Natural killer cell (primary cell): ENCODE data around the gene UBTD1. TPM values are rescaled to one million over a fixed set of nuclear protein-coding genes. Genes with fewer than 3 reads are reported as not detected.

ENCODE experiments used
- ATAC-seq, 3 donors: fragments of 150-1000 bp in 2 of 3; fragments of 200-7000 bp in 1 of 3; cut with Tn5 transposase; 1 replicate in 1 of 3; 2 replicates in 2 of 3; pipeline ENCODE4 v1.10.0; 2021; ENCODE audit warnings: mild to moderate bottlenecking in 2 of 3, moderate library complexity in 2 of 3
- DNase-seq, 2 donors: peaks; one replicate each; pipeline versions ENCODE4 v3.0.0 to v3.0.0-alpha.2; 2013 to 2021; ENCODE audit warnings: mixed read lengths in 1 of 2
- H3K27ac ChIP-seq: one replicate; pipeline ENCODE4 v1.5.1; 2013; ENCODE audit warnings: mild to moderate bottlenecking, low read length
- H3K27me3 ChIP-seq: one replicate; pipeline ENCODE4 v1.6.1; 2013; ENCODE audit warnings: low read length; ENCODE audit not compliant: control insufficient read depth, insufficient read depth
- H3K36me3 ChIP-seq: one replicate; pipeline ENCODE4 v1.6.1; 2013; ENCODE audit warnings: low read length; ENCODE audit not compliant: control insufficient read depth, insufficient read depth
- H3K4me1 ChIP-seq: one replicate; pipeline ENCODE4 v1.6.1; 2013; ENCODE audit warnings: low read length; ENCODE audit not compliant: control insufficient read depth, insufficient read depth
- H3K4me3 ChIP-seq: one replicate; pipeline ENCODE4 v1.5.1; 2013; ENCODE audit warnings: low read length
- H3K9me3 ChIP-seq: one replicate; pipeline ENCODE4 v1.6.1; 2013; ENCODE audit warnings: low read length; ENCODE audit not compliant: control insufficient read depth, insufficient read depth
- H3K27ac Mint-ChIP-seq, 2 donors: one replicate each; pipeline ENCODE4 v1.8.0; 2022; ENCODE audit warnings: mild to moderate bottlenecking in 2 of 2, mixed read lengths in 2 of 2, moderate library complexity in 1 of 2
- H3K27me3 Mint-ChIP-seq, 2 donors: one replicate each; pipeline ENCODE4 v1.8.0; 2022; ENCODE audit warnings: low read depth in 2 of 2, mixed read lengths in 2 of 2
- H3K36me3 Mint-ChIP-seq: one replicate; pipeline ENCODE4 v1.8.0; 2022; ENCODE audit warnings: mixed read lengths
- H3K4me1 Mint-ChIP-seq, 2 donors: one replicate each; pipeline ENCODE4 v1.8.0; 2022; ENCODE audit warnings: mixed read lengths in 2 of 2
- H3K4me3 Mint-ChIP-seq: one replicate; pipeline ENCODE4 v1.8.0; 2022; ENCODE audit warnings: mild to moderate bottlenecking, moderate library complexity, mixed read lengths
- H3K9me3 Mint-ChIP-seq, 2 donors: one replicate each; pipeline ENCODE4 v1.8.0; 2022; ENCODE audit warnings: mixed read lengths in 2 of 2
- CTCF ChIP-seq: fragments of 200-600 bp; IDR thresholded peaks from one replicate; pipeline ENCODE4 v1.8.0; 2022; ENCODE audit warnings: antibody characterized with exemption
- WGBS: methylation state at CpG from one replicate; pipeline ENCODE4 v1.1.7; 2013; ENCODE audit warnings: missing lambda C conversion rate; ENCODE audit not compliant: insufficient coverage; 5-methylcytosine and 5-hydroxymethylcytosine counted together
- intact Hi-C: fragments of 100-400 bp; cut with micrococcal nuclease; formaldehyde crosslinking; loops from one replicate; pipeline ENCODE4 v1.14.2; 2022
- total RNA-seq, 4 donors: library from RNA; stranded (reverse); fragments of 120-200 nt in 1 of 4; gene quantifications; one replicate each; pipeline versions ENCODE4 v1.2.3 to v1.2.4, GENCODE V29; 2013 to 2022

UBTD1 gene
- total RNA-seq, 3 donors from 2014 or later (not counting 1 experiment from before 2014, with no cell fraction given), result 0.70 to 1.1 (median 0.75) TPM

GRCh38 chr10:97540669-97541500 lies 42.2 kb downstream of the UBTD1 start:
- Histone ChIP-seq H3K27me3 (no peaks in the 10 kb centered on the region), H3K4me1 (peaks cover 8% of the 10 kb centered on the region), H3K9me3 (no peaks in the 10 kb centered on the region), H3K4me3 (no peak overlapping the region), H3K27ac (no peak overlapping the region), H3K36me3 (no peaks in the 10 kb centered on the region)
- Mint-ChIP-seq H3K4me3 (no peak overlapping the region), H3K4me1 (peaks cover 0 to 5% of the 10 kb centered on the region in 2 donors), H3K9me3 (no peaks in the 10 kb centered on the region), H3K36me3 (no peaks in the 10 kb centered on the region), H3K27ac (no peak overlapping the region), H3K27me3 (no peaks in the 10 kb centered on the region)
- ATAC-seq (no peak), DNase-seq (no peak)
- 92% methylated on average over 14 of the region's 14 CpGs for WGBS
- intact Hi-C loops, result no loop called here
- TF ChIP-seq CTCF, result no peak

- Histone ChIP-seq H3K36me3 (no peaks in the 10 kb centered on the region), H3K4me1 (peaks cover 8% of the 10 kb centered on the region), H3K9me3 (no peaks in the 10 kb centered on the region), H3K27ac (no peak overlapping the region), H3K4me3 (no peak overlapping the region), H3K27me3 (no peaks in the 10 kb centered on the region)
- H3K27me3 Mint-ChIP-seq, result peaks cover 0 to 4% of the 10 kb centered on the region in 2 donors
- H3K4me1 Mint-ChIP-seq, result peaks cover 0 to 5% of the 10 kb centered on the region in 2 donors
- no peak overlapping the region for H3K27ac Mint-ChIP-seq
- H3K4me3 Mint-ChIP-seq, result no peak overlapping the region
- H3K9me3 Mint-ChIP-seq, result no peaks in the 10 kb centered on the region
- no peak for TF ChIP-seq CTCF
- DNase-seq, result no peak
- intact Hi-C loops, result no loop called here
- WGBS, result 84% methylated on average over 9 of the region's 9 CpGs
- no peaks in the 10 kb centered on the region for H3K36me3 Mint-ChIP-seq
- ATAC-seq, result no peak
Observed at GRCh38 chr10:97542169-97543024, 43.7 kb downstream of the UBTD1 start.

DNA sequence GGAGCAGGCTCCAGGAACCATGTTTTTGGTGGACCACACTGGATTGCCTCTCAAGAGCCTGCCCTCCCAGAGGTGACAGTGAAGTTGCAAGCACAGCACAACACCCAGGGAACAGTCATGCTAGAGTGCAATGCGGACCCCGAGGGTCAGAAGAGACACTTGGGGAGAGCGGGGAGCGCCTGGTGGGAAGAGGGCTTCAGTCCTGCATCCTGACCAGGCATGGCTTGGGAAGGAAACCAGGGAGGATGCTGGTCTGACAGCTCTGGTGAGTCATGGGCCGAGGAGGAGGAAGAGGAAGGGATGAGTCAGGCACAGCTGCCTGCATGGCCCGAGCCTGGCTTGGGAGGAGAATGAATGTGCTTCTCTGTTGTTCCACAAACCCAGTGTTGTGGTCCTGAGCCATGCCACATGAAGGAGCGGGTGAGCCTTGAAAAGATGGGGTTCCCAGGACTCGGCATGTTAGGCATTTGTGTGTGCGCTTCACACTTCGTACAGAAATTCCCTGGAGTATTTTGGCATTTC lies 44.4 kb downstream of the UBTD1 start:
- WGBS, result 39% methylated on average over 10 of the region's 10 CpGs
- Histone ChIP-seq H3K9me3 (no peaks in the 10 kb centered on the region), H3K4me1 (peaks cover 8% of the 10 kb centered on the region), H3K4me3 (no peak overlapping the region), H3K36me3 (no peaks in the 10 kb centered on the region), H3K27ac (no peak overlapping the region), H3K27me3 (no peaks in the 10 kb centered on the region)
- DNase-seq, result peak in 1 of 2 donors; percentile 10
- TF ChIP-seq CTCF, result no peak
- Mint-ChIP-seq H3K27ac (no peak overlapping the region), H3K4me1 (peaks cover 0 to 5% of the 10 kb centered on the region in 2 donors), H3K4me3 (no peak overlapping the region), H3K27me3 (peaks cover 0 to 4% of the 10 kb centered on the region in 2 donors), H3K9me3 (no peaks in the 10 kb centered on the region), H3K36me3 (no peaks in the 10 kb centered on the region)
- intact Hi-C loops, result no loop called here
- ATAC-seq, result peak in 1 of 3 donors; percentile 35
